ENCODE results near the gene GDPD4.

GDPD4 gene

GRCh38 chr11:77294040-77294439, 7.4 kb downstream of the GDPD4 start:
- DNase-seq: no peak

GRCh38 chr11:77289737-77290136, 11.7 kb downstream of the GDPD4 start:
- DNase-seq: no peak

- DNase-seq: no peak
Observed at GRCh38 chr11:77287615-77288273, 13.7 kb downstream of the GDPD4 start.

- no peak for DNase-seq
Observed at GRCh38 chr11:77287136-77287535, 14.3 kb downstream of the GDPD4 start.

GRCh38 chr11:77284476-77285468, 16.7 kb downstream of the GDPD4 start:
- DNase-seq: no peak

GRCh38 chr11:77283101-77283500, 18.4 kb downstream of the GDPD4 start:
- no peak for DNase-seq

- DNase-seq: peak in 3 of 4 experiments; percentile 2 to 35 (median 20)
Observed at GRCh38 chr11:77278595-77279506, 22.6 kb downstream of the GDPD4 start.

GRCh38 chr11:77276271-77276670, 25.2 kb downstream of the GDPD4 start:
- peak in 2 of 4 experiments; percentile 3 to 19 for DNase-seq

GRCh38 chr11:77270921-77271320, 30.6 kb downstream of the GDPD4 start:
- DNase-seq: no peak

- no peak for DNase-seq
Observed at GRCh38 chr11:77269484-77270123, 31.9 kb downstream of the GDPD4 start.

- no peak for DNase-seq
Observed at GRCh38 chr11:77267962-77268361, 33.5 kb downstream of the GDPD4 start.

GRCh38 chr11:77266766-77267165, 34.7 kb downstream of the GDPD4 start:
- no peak for DNase-seq

GRCh38 chr11:77262803-77263202, 38.7 kb downstream of the GDPD4 start:
- no peak for DNase-seq

GRCh38 chr11:77259641-77260040, 41.8 kb downstream of the GDPD4 start:
- no peak for DNase-seq

- DNase-seq: no peak
Observed at GRCh38 chr11:77253690-77254089, 47.8 kb downstream of the GDPD4 start.

- no peak for DNase-seq
Observed at GRCh38 chr11:77252555-77253270, 48.8 kb downstream of the GDPD4 start.

GRCh38 chr11:77250881-77251640, 50.4 kb downstream of the GDPD4 start:
- no peak for DNase-seq

GRCh38 chr11:77249427-77249826, 52.1 kb downstream of the GDPD4 start:
- DNase-seq: no peak

- DNase-seq: no peak
Observed at GRCh38 chr11:77244277-77245027, 57.0 kb downstream of the GDPD4 start.

GRCh38 chr11:77236901-77237300, 64.6 kb downstream of the GDPD4 start:
- no peak for DNase-seq
